HG03280 (cell line): ENCODE results near the gene NAV2.

Experiments
- ATAC-seq: cut with Tn5 transposase; IDR thresholded peaks from one replicate; pipeline ENCODE4 v1.9.1; 2021; ENCODE audit warnings: mild to moderate bottlenecking, moderate library complexity; ENCODE audit not compliant: unreplicated experiment

Gene NAV2

GRCh38 chr11:20161923-20162744 is 449.5 kb downstream of the NAV2 start:
- no peak for ATAC-seq

- ATAC-seq, result no peak
Observed at GRCh38 chr11:20162824-20163782, 450.5 kb downstream of the NAV2 start.

- ATAC-seq, result no peak
Observed at GRCh38 chr11:20163783-20164481, 451.3 kb downstream of the NAV2 start.
